Breast epithelium (tissue), 3 donors: Measurements from ENCODE around the gene ANKS1B.

Source experiments
- CTCF ChIP-seq, 3 donors: fragments of 450-650 bp; IDR thresholded peaks; one replicate each; pipeline ENCODE4 v1.5.1; 2016 to 2017; ENCODE audit warnings: antibody characterized with exemption in 3 of 3, mild to moderate bottlenecking in 3 of 3, moderate library complexity in 3 of 3
- POLR2A ChIP-seq: fragments of 450-650 bp; IDR thresholded peaks from one replicate; pipeline ENCODE4 v1.6.1; 2016; ENCODE audit warnings: antibody characterized with exemption, mild to moderate bottlenecking, moderate library complexity

DNA sequence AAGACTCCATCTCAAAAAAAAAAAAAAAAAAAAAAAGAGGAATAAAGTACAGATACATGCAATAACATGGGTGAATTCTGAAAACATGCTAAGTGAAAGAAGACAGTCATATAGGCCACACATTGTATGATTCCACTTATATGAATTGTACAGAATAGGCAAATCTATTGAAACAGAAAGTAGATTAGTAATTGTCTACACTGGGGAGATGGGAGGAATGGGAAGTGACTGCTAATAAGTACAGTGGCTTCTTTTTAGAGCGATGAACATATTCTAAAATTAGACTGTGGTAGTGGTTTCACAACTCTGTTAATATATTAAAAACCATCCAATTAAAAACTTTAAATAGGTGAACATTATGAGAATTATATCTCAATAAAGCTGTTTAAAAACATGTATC lies 74.4 kb downstream of the ANKS1B start:
- TF ChIP-seq CTCF (IDR thresholded peaks at IDR 0.05) (no peak), POLR2A (no peak)
